Right atrium auricular region (tissue), 2 donors: ENCODE results near the gene KRTAP10-12. TPM values are rescaled to one million over a fixed set of nuclear protein-coding genes. Genes with fewer than 3 reads are reported as not detected.

Experiments used
- DNase-seq: peaks from one replicate; pipeline ENCODE4 v3.0.0-alpha.2; 2019; ENCODE audit warnings: low spot score
- H3K27ac ChIP-seq, 2 donors: fragments of 200-600 bp; sonication (generic); 1 replicate in 1 of 2; 2 replicates in 1 of 2; pipeline ENCODE4 v1.5.1; 2016 to 2019
- H3K27me3 ChIP-seq, 2 donors: fragments of 200-600 bp; sonication (generic); one replicate each; pipeline versions ENCODE4 v1.5.1 to v1.6.0; 2017 to 2019
- H3K36me3 ChIP-seq: fragments of 200-600 bp; sonication (generic); one replicate; pipeline ENCODE4 v1.5.1; 2016
- H3K4me1 ChIP-seq, 2 donors: fragments of 200-600 bp; sonication (generic); one replicate each; pipeline versions ENCODE4 v1.5.1 to v1.6.0; 2017 to 2019
- H3K4me3 ChIP-seq, 2 donors: fragments of 200-600 bp; sonication (generic); 1 replicate in 1 of 2; 2 replicates in 1 of 2; pipeline ENCODE4 v1.5.1; 2017 to 2019; ENCODE audit warnings: mild to moderate bottlenecking in 1 of 2, moderate library complexity in 1 of 2
- H3K9me3 ChIP-seq, 2 donors: fragments of 200-600 bp; sonication (generic); one replicate each; pipeline ENCODE4 v1.5.1; 2019
- CTCF ChIP-seq, 2 donors: fragments of 200-600 bp; sonication (generic); IDR thresholded peaks; one replicate each; pipeline ENCODE4 v1.5.1; 2019; ENCODE audit warnings: antibody characterized with exemption in 2 of 2
- total RNA-seq, 2 donors: library from RNA; depleted of rRNA; stranded (reverse); fragments of >200 nt; gene quantifications; one replicate each; pipeline ENCODE4 v1.1.0, GENCODE V29; 2016

The KRTAP10-12 gene
- total RNA-seq, 2 donors from 2014 or later = not detected

GRCh38 chr21:44727757-44728156, 30.8 kb downstream of the KRTAP10-12 start:
- no peak for TF ChIP-seq CTCF (IDR thresholded peaks at IDR 0.05)
- no peak for DNase-seq
- H3K9me3 ChIP-seq = no peaks in the 10 kb centered on the region
- no peak overlapping the region for H3K4me3 ChIP-seq
- peaks cover 0 to 10% of the 10 kb centered on the region in 2 donors for H3K4me1 ChIP-seq
- no peaks in the 10 kb centered on the region for H3K36me3 ChIP-seq
- H3K27me3 ChIP-seq = peaks cover 0 to 14% of the 10 kb centered on the region in 2 donors
- no peak overlapping the region for H3K27ac ChIP-seq

- TF ChIP-seq CTCF (IDR thresholded peaks at IDR 0.05) = no peak
- Histone ChIP-seq H3K27me3 (peaks cover 0 to 7% of the 10 kb centered on the region in 2 donors), H3K27ac (no peak overlapping the region), H3K4me3 (no peak overlapping the region), H3K4me1 (peaks cover 0 to under 1% of the 10 kb centered on the region in 2 donors), H3K36me3 (no peaks in the 10 kb centered on the region), H3K9me3 (no peaks in the 10 kb centered on the region)
- DNase-seq = no peak
These were observed 31.7 kb downstream of the KRTAP10-12 start for GRCh38 chr21:44728716-44729115.

GRCh38 chr21:44729336-44730027, 32.5 kb downstream of the KRTAP10-12 start:
- no peaks in the 10 kb centered on the region for H3K27me3 ChIP-seq
- no peaks in the 10 kb centered on the region for H3K9me3 ChIP-seq
- no peaks in the 10 kb centered on the region for H3K36me3 ChIP-seq
- no peak overlapping the region for H3K4me3 ChIP-seq
- no peak overlapping the region for H3K27ac ChIP-seq
- no peaks in the 10 kb centered on the region for H3K4me1 ChIP-seq
- TF ChIP-seq CTCF (IDR thresholded peaks at IDR 0.05) = no peak
- no peak for DNase-seq

- Histone ChIP-seq H3K4me3 (no peak overlapping the region), H3K9me3 (no peaks in the 10 kb centered on the region), H3K4me1 (no peaks in the 10 kb centered on the region), H3K27me3 (no peaks in the 10 kb centered on the region), H3K27ac (no peak overlapping the region), H3K36me3 (no peaks in the 10 kb centered on the region)
- no peak for DNase-seq
- no peak for TF ChIP-seq CTCF (IDR thresholded peaks at IDR 0.05)
These were observed 33.0 kb downstream of the KRTAP10-12 start for GRCh38 chr21:44730028-44730395.

- no peak for DNase-seq
- no peaks in the 10 kb centered on the region for H3K4me1 ChIP-seq
- H3K4me3 ChIP-seq = no peak overlapping the region
- H3K9me3 ChIP-seq = peaks cover 0 to under 1% of the 10 kb centered on the region in 2 donors
- no peaks in the 10 kb centered on the region for H3K36me3 ChIP-seq
- H3K27ac ChIP-seq = no peak overlapping the region
- TF ChIP-seq CTCF (IDR thresholded peaks at IDR 0.05) = no peak
- no peaks in the 10 kb centered on the region for H3K27me3 ChIP-seq
These were observed 34.1 kb downstream of the KRTAP10-12 start for GRCh38 chr21:44730951-44731579.
